GM18520 (cell line): ENCODE measurements around the gene KRT17.

Experiments used
- ATAC-seq: cut with Tn5 transposase; IDR thresholded peaks from one replicate; pipeline ENCODE4 v1.9.1; 2021; ENCODE audit not compliant: unreplicated experiment

Gene KRT17

DNA sequence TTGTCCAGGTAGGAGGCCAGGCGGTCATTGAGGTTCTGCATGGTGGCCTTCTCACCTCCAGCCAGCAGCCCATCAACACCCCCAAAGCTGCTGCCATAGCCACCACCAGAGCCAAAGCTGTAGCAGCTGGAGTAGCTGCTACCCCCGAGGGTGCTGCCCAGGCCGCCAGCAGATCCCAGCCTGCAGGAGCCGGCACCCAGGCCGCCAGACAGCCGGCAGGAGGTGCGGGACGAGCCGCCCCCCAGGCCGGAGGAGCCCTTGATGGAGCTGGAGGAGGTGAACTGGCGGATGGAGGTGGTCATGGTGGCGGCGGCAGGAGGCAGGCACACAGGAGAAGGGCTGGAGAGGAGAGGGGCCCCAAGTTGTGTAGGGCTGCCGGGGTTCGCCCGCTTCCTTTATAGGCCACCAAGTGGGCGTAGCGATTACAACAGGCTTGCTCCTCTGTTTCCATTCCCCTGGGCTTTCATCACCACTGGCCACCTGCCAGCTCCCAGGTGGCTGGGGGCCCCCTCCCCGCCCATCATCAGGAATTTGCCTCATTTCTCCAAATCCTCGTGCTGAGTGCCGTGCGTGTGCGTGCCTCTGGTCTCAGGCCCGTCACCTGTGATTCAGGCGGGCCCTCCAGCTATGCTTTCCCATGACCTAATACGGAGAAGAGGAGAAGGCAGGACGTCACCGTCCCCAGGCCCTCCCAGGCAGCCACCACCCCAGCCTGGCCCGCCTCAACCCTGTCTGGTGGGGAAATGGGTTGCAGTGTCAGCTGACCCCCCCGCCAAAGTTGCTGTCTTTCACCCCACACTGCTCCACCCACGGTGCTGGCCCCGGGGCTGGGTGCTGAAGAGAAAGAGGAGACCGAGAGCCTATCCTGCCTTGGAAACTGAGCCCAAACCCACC, at the start of gene KRT17:
KRT17 (minus strand) TSS at position 368 of the 894 bp plus-strand sequence; CDS start at position 302, 66 bp downstream.
- ATAC-seq = no peak

DNA sequence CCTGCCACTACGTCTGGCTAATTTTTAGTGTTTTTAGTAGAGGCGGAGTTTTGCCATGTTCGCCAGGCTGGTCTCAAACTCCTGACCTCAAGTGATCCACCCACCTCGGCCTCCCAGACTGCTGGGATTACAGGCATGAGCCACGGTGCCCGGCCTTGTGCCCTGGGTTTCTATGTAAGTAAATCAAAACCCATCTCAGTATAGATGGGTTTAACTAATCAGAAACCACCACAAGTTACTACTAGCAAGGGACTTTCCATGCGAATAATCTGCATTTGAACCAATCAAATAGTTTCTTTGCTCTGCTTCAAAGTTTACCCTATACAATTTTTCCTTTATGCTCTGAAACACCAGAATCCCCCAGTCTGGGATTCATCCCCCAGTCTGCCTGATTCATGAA, 47.8 kb upstream of the KRT17 start:
- ATAC-seq = no peak

- ATAC-seq = no peak
Observed at GRCh38 chr17:41667280-41668041, 43.1 kb upstream of the KRT17 start.

GRCh38 chr17:41666708-41667279, 42.4 kb upstream of the KRT17 start:
- peak; percentile 42 for ATAC-seq

DNA sequence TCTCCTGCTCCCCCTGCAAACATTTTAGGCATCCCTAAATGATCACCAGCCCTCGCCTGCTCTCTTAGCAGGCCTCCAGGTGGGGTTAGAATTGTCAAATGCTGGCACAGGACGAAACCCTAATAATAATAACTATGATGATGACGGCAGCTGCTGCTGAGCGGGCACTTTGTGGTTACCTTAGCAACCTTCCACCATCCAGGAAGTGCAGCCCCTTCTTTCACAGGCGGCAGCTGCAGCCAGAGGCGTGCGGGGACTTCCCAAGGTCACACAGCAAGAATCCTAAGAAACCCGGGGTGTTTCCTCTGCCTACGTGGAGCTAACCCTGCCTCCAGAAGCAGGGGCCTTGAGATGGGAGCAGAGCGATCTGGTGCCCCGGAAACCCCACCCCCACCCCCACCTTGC, 41.9 kb upstream of the KRT17 start:
- no peak for ATAC-seq

DNA sequence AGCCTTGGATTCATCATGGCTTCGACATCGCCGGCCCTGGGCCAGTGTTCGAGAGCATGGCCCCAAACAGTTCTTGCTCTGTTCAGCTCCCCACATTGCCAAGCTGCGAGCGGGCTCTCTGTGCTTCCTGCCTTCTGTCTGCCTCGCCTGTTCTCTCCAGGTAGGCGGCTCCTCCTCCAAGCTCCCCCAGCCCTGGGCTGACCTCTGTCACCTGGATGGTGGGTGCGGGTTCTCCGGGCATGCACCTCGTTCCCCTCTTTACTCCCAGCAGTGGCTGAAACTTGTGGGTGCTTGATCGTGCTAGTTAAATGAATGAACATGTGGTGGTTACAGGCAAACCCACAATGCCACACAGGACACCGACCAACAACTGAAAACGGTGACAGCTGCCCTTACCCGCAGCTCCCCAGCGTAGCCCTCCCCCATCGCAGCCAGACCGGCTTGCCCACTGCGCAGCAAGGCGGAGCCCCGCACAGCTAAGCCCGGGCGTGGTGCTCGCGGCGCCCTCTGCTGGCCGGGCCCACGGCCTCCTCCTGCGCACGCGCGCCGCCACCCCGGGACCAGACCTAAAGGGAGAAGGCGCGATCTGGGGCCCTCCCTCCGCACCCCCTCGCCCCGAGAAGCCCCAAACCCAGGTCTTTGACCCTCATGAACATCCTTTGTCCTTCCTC, 41.3 kb upstream of the KRT17 start:
- peak; percentile 41 for ATAC-seq

DNA sequence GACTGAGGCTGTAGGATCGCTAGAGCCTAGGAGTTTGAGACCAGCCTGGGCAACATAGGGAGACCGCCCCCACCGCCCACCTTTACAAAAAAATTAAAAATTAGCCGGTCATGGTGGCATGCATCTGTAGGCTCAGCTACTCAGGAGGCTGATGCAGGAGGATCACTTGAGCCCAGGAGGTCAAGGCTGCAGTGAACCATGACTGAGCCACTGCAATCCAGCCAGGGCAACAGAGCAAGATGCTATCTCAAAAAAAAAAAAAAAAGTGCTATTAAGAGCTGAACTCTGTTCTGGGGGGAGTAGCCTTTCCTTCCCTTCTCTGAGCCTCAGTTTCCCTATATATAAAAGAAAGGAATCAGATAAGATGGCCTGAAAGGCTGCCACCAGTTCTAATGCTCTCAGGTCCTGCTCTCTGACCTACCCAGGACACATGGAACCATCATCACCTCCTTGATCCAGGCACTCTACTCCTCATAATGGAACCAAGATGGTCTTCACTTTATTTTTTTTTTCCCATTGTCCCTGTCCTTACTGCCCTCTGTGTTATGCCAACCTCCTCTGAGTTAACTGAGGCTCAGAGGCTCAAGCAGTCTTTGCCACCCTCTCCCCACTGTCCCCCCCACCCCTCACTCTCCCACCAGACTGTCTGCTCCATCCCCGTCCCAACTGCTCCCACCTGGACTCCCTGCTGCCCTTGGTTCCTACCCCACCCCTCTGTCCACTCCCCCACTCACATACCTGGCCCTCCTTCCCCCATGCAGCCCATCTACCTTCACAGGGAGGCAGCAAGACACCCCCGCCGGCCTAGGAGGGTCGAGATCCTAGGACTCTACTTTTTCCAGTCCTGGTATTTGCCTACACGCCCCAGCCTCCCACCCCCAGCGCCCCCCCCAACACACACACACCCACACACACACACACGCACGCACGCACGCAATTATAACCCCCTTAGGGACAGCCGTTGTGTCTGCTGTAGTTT, 40.5 kb upstream of the KRT17 start:
- no peak for ATAC-seq

DNA sequence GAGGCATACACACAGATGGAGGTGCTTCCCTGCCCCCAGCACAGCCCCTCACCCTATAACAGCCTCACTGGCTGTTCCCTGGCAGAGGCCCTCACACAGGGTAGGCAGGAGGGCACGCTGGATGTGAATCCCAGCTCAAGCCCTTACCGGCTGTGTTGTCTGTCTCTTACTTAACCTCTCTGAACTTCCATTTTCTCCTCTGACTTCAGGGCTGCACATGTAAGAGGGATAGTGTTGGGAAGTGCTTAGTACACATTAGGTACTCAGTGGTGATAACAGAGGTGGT, 39.7 kb upstream of the KRT17 start:
- ATAC-seq = no peak

DNA sequence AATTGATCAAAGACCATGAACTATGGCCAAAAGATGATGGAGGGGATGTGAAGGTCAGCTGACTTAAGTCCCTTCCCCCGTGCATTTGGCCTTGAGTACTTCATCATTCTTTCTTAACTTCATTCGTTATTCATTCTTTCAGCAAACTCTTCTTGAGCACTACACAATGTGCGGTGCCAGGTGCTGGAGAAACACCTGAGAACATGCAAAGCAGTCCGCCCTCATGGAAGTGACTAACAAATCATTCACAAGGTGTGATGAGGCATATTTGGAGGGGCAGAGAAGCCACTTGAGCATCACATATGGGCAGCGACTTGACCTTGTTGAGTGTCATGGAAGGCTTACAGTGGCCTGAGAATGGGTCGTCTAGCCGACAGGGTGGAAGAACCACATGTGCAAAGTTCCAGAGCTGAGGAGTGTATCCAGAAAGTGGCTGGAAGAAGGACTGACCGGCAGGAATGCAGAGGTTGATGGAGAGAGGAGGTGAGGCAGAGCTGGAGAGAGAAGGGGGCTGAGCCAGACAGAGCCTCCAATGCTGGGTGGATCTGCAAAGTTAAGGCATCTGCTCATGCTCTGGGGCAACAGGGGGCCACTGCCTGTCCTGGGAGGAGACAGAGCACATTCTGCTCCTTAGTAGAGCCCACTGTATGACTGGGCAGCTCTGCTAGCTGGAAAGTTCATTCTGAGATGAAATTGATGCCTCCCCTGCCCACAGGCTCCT, 39.2 kb upstream of the KRT17 start:
- no peak for ATAC-seq

DNA sequence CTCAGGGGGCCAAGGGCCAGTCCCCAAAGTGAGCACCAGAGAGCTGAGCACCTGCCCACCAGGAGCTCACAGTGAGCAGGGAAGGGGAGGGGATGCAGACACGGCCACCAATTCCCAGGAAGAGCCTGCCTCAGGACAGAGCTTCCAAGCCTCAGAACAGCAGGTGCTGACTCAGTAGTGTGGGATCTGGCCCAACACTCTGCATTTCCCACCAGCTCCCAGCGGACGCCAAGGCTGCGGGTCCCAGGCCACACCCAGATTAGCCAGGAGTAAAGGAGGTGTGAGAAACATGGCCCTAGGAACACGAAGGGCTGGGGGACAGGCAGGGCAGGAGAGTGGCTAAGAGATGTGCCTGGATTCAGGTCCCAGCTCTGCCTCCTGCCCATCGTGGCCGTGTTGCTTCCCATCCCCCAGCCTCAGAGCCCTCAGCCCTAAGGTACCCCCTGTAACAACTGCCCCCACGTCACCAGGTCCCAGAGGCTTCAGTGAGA, 35.9 kb upstream of the KRT17 start:
- no peak for ATAC-seq

DNA sequence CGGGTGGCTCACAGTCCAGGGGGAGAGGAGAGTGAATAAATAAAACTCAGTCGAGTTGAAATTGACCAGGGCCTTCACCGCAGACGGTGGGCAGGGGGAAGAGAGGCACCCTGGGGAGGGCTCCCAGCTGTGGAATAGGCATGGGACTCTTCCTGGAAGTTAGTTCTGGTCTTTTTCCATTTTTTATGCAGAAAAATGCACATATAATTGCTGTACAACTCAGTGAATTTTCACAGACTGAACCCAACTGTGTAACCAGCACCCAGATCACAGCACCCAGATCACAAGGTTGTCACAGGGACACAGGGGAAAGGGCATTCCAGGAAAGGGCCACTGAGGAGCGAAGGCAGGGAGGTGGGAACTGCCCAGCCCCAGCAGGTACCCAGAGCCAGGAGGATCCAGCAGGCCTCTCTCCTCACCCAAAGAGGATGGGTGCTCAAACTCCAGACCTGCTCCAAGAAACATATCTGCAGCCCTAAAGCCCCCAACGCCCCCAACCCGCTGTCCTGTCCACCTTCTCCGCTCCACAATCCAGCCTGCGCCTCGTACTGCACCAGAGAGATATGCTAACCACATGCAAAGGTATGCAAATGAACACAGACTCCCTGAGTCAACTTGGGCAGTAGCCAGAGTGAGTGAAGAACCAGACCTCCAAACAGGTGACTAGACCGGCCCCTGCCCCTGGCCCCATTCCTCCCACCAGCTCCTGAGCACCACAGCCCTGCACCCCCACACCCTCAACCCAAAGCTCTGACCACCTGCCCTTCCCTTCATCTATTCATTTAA, 35.2 kb upstream of the KRT17 start:
- no peak for ATAC-seq

DNA sequence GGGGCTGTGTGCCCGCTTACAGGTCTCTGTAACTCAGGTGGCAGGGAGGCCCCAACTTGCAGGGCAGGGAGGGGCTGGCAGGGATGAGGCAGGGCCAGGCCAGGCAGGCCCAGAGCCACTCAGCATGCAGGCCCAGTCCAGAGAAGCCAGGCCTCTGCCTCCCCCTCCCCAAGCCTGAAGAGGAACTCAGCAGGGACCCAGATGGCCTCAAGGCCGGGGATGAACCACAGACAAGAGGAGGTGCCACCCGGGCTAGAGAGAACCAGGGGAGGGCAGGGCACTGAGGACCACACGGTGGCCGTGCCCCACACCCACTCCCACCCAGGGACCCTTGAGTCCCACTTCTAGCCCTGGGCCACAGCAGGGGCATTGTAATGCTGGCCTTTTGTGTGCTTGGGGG, 34.5 kb upstream of the KRT17 start:
- no peak for ATAC-seq

GRCh38 chr17:41657936-41658335, 33.6 kb upstream of the KRT17 start:
- ATAC-seq = no peak

GRCh38 chr17:41657176-41657754, 32.9 kb upstream of the KRT17 start:
- ATAC-seq = no peak

- ATAC-seq = no peak
Observed at GRCh38 chr17:41656249-41657023, 32.1 kb upstream of the KRT17 start.

DNA sequence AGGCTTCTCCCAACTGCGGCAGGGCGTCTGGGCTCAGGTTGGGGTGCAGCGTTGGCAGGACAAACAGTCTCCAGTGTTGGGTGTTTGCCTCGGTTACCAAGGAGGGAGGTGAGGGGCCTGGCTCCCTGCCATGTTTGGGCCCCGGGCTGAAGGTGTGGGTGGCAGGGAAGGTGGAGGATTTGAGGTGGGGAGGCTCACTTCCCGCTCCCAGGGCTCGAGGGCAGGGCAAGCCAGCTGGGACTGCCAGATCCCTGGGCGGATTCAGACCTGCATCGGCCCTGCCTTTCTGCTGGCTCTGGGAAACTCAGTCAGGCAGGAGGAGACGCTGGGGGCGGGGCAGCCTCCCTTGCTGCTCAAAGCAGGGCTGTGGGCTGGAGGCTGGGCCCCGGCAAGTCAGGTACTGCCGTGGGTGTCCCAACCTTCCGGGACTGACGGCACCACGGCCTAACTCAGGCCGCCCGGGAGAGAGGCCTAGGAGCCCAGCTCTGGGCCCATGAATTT, 31.3 kb upstream of the KRT17 start:
- ATAC-seq = no peak
